Calu3 (cell line): ENCODE results near the gene TNFAIP3. TPM values are rescaled to one million over a fixed set of nuclear protein-coding genes. Genes with fewer than 3 reads are reported as not detected.

ENCODE experiments used
- BruUV-seq: library from RNA; stranded (reverse); fragments of 400-500 nt; replicated peaks from 2 replicates; lab custom pipeline; 2021; lab: Mats Ljungman, UMichigan
- CTCF ChIA-PET: fragments of 300-600 bp; sonication (Branson Sonifier 250); formaldehyde crosslinking; loops from one replicate; lab custom pipeline; 2022; ENCODE audit warnings: antibody characterized with exemption; lab: Charles Lee
- DNase-seq: peaks from one replicate; pipeline ENCODE4 v3.0.0; 2022
- H3K27ac Mint-ChIP-seq: one replicate; pipeline ENCODE4 v1.8.0; 2022; ENCODE audit warnings: mixed read lengths; ENCODE audit not compliant: unreplicated experiment
- H3K27me3 Mint-ChIP-seq: one replicate; pipeline ENCODE4 v1.8.0; 2022; ENCODE audit warnings: mixed read lengths; ENCODE audit not compliant: unreplicated experiment
- H3K36me3 Mint-ChIP-seq: one replicate; pipeline ENCODE4 v1.8.0; 2022; ENCODE audit warnings: mild to moderate bottlenecking, moderate library complexity, mixed read lengths; ENCODE audit not compliant: insufficient read depth, unreplicated experiment
- H3K4me1 Mint-ChIP-seq: one replicate; pipeline ENCODE4 v1.8.0; 2022; ENCODE audit warnings: mild to moderate bottlenecking, low read depth, mixed read lengths; ENCODE audit not compliant: unreplicated experiment
- H3K4me3 Mint-ChIP-seq: one replicate; pipeline ENCODE4 v1.8.0; 2022; ENCODE audit warnings: mild to moderate bottlenecking, low read depth, moderate library complexity, mixed read lengths; ENCODE audit not compliant: unreplicated experiment
- H3K9me3 Mint-ChIP-seq: one replicate; pipeline ENCODE4 v1.8.0; 2022; ENCODE audit warnings: low read depth, mixed read lengths; ENCODE audit not compliant: unreplicated experiment
- intact Hi-C: fragments of 100-400 bp; cut with micrococcal nuclease; formaldehyde crosslinking; loops from one replicate; pipeline ENCODE4 v1.10.0; 2022; ENCODE audit not compliant: unreplicated experiment
- total RNA-seq: library from RNA; stranded (reverse); gene quantifications from 2 replicates; pipeline ENCODE4 v1.2.3, GENCODE V29; 2022
- TF ChIP-seq, protein P1 (sequence below): fragments of 200-600 bp; IDR thresholded peaks from one replicate; pipeline ENCODE4 v1.8.0; 2022; ENCODE audit warnings: antibody characterized with exemption; ENCODE audit not compliant: unreplicated experiment

TNFAIP3 gene
- total RNA-seq, 1 experiment from 2014 or later: 22.6 TPM

DNA sequence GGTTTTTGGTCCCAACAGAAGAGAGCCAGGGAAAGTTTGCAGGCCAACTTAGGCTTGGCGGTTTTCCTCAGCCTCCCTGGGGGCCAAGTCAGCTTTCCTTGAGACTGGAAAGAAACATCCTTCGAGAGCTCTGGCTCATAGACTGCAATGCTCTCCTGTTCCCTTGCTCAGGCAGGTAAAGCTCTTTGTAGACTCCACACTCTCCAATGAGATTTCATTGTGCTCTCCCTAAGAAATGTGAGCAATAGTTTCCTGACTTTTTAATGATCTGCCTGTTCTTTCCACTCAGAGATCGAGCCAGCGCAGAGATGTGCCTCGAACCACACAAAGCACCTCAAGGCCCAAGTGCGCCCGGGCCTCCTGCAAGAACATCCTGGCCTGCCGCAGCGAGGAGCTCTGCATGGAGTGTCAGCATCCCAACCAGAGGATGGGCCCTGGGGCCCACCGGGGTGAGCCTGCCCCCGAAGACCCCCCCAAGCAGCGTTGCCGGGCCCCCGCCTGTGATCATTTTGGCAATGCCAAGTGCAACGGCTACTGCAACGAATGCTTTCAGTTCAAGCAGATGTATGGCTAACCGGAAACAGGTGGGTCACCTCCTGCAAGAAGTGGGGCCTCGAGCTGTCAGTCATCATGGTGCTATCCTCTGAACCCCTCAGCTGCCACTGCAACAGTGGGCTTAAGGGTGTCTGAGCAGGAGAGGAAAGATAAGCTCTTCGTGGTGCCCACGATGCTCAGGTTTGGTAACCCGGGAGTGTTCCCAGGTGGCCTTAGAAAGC is 13.9 kb downstream of the TNFAIP3 start:
- Mint-ChIP-seq H3K9me3 (no peaks in the 10 kb centered on the region), H3K27ac (no peak overlapping the region), H3K36me3 (peaks cover 5% of the 10 kb centered on the region), H3K4me3 (no peak overlapping the region), H3K4me1 (no peaks in the 10 kb centered on the region), H3K27me3 (no peaks in the 10 kb centered on the region)
- DNase-seq: no peak
- intact Hi-C loops: no loop called here
- TF ChIP-seq, protein P1, sequence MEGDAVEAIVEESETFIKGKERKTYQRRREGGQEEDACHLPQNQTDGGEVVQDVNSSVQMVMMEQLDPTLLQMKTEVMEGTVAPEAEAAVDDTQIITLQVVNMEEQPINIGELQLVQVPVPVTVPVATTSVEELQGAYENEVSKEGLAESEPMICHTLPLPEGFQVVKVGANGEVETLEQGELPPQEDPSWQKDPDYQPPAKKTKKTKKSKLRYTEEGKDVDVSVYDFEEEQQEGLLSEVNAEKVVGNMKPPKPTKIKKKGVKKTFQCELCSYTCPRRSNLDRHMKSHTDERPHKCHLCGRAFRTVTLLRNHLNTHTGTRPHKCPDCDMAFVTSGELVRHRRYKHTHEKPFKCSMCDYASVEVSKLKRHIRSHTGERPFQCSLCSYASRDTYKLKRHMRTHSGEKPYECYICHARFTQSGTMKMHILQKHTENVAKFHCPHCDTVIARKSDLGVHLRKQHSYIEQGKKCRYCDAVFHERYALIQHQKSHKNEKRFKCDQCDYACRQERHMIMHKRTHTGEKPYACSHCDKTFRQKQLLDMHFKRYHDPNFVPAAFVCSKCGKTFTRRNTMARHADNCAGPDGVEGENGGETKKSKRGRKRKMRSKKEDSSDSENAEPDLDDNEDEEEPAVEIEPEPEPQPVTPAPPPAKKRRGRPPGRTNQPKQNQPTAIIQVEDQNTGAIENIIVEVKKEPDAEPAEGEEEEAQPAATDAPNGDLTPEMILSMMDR: no peak
- CTCF ChIA-PET: no interaction called here
- no TSS peak for BruUV-seq

DNA sequence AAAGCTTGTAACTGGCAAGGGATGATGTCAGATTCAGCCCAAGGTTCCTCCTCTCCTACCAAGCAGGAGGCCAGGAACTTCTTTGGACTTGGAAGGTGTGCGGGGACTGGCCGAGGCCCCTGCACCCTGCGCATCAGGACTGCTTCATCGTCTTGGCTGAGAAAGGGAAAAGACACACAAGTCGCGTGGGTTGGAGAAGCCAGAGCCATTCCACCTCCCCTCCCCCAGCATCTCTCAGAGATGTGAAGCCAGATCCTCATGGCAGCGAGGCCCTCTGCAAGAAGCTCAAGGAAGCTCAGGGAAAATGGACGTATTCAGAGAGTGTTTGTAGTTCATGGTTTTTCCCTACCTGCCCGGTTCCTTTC is 14.4 kb downstream of the TNFAIP3 start:
- H3K4me1 Mint-ChIP-seq: no peaks in the 10 kb centered on the region
- TF ChIP-seq, protein P1: no peak
- no peak overlapping the region for H3K27ac Mint-ChIP-seq
- peaks cover 5% of the 10 kb centered on the region for H3K36me3 Mint-ChIP-seq
- CTCF ChIA-PET: no interaction called here
- H3K9me3 Mint-ChIP-seq: no peaks in the 10 kb centered on the region
- H3K27me3 Mint-ChIP-seq: no peaks in the 10 kb centered on the region
- no TSS peak for BruUV-seq
- intact Hi-C loops: no loop called here
- DNase-seq: no peak
- no peak overlapping the region for H3K4me3 Mint-ChIP-seq

DNA sequence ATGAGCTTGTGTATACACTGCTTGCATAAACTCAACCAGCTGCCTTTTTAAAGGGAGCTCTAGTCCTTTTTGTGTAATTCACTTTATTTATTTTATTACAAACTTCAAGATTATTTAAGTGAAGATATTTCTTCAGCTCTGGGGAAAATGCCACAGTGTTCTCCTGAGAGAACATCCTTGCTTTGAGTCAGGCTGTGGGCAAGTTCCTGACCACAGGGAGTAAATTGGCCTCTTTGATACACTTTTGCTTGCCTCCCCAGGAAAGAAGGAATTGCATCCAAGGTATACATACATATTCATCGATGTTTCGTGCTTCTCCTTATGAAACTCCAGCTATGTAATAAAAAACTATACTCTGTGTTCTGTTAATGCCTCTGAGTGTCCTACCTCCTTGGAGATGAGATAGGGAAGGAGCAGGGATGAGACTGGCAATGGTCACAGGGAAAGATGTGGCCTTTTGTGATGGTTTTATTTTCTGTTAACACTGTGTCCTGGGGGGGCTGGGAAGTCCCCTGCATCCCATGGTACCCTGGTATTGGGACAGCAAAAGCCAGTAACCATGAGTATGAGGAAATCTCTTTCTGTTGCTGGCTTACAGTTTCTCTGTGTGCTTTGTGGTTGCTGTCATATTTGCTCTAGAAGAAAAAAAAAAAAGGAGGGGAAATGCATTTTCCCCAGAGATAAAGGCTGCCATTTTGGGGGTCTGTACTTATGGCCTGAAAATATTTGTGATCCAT is 15.3 kb downstream of the TNFAIP3 start:
- Mint-ChIP-seq H3K36me3 (peaks cover 5% of the 10 kb centered on the region), H3K4me3 (no peak overlapping the region), H3K9me3 (no peaks in the 10 kb centered on the region), H3K27me3 (no peaks in the 10 kb centered on the region), H3K27ac (no peak overlapping the region), H3K4me1 (no peaks in the 10 kb centered on the region)
- BruUV-seq: no TSS peak
- intact Hi-C loops: no loop called here
- TF ChIP-seq, protein P1: no peak
- CTCF ChIA-PET: no interaction called here
- no peak for DNase-seq

DNA sequence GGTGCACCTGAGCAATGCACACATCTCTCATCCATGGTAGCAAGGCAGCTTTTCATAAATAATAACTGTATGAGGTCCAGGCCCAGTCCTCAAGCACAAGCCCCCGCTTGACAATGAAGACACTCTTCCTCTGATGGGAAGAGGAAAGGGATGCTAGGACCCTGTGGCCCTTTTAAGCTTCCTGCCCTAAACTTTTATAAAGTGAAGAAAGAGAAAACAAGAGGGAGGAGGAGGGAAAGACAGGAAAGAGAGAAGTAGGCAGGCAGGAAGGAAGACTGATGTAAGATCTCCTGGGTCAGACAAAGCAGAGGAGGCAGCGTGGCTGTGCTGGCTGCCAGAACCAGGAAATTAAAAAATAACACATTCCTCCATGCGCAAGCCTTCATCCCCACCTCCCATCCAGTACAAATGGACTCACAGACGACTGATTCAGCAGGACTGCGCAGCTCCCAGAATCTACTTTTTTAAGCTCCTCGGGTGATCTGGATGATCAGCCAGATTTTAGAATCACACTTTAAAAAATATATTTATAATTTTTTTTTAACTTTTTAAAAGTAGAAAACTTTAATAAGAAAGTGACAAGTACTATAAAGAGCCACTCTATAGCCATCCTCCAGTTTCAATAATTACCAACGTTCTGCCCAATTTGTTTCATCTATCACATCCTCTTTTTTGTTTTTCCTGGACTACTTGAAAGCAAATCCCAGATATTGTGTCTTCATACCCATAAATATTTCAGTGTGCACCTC is 16.5 kb downstream of the TNFAIP3 start:
- Mint-ChIP-seq H3K36me3 (peaks cover 5% of the 10 kb centered on the region), H3K9me3 (no peaks in the 10 kb centered on the region), H3K4me1 (no peaks in the 10 kb centered on the region), H3K4me3 (no peak overlapping the region), H3K27ac (no peak overlapping the region), H3K27me3 (no peaks in the 10 kb centered on the region)
- DNase-seq: no peak
- TF ChIP-seq, protein P1: no peak
- no TSS peak for BruUV-seq
- intact Hi-C loops: no loop called here
- CTCF ChIA-PET: no interaction called here
